Inflammatory macrophage (primary cell): Measurements from ENCODE around the gene MOV10.

Source experiments
- DNase-seq, 2 donors: peaks; one replicate each; pipeline ENCODE4 v3.0.0-alpha.2; 2020 to 2022

MOV10 gene

GRCh38 chr1:112737573-112737972 lies 63.1 kb downstream of the MOV10 start:
- no peak for DNase-seq

DNA sequence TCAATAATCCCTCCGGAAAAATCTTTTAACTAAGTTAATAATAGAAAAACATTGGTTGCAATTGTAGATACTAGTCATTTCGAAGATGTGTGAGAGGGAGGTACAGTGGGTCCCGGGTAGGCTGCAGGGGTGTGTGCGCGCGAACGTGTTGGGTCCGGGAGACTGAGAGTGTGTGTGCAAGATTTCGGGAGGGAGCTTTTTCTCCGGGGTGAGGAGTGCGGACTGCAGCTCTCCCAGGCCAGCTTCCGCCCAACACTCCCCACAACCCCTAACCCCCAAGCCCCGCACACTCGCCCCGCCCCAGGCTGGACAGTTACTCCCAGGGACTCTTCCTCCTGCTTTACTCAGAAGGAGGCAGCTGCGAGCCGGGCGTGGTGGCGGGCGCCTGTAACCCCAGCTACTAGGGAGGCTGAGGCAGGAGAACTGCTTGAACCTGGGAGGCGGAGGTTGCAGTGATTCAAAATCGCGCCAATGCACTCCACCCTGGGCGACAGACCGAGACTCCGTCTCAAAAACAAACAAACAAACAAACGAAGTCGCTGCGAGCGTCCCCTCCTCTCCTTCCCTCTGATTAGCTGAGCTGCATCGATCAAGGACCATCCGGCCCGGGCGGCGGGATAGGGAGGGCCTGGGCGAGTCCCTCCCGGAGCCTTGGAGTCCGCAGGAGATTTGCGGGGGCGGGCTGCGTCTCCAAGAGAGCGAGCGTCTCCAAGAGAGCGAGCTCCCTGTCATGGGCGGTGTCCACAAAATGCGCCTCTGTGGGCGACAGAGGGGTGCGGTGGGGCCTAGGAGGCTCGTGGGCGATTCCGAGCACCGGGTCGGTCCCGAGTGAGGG lies 68.9 kb downstream of the MOV10 start:
- DNase-seq: peak in 1 of 2 donors; percentile 20

DNA sequence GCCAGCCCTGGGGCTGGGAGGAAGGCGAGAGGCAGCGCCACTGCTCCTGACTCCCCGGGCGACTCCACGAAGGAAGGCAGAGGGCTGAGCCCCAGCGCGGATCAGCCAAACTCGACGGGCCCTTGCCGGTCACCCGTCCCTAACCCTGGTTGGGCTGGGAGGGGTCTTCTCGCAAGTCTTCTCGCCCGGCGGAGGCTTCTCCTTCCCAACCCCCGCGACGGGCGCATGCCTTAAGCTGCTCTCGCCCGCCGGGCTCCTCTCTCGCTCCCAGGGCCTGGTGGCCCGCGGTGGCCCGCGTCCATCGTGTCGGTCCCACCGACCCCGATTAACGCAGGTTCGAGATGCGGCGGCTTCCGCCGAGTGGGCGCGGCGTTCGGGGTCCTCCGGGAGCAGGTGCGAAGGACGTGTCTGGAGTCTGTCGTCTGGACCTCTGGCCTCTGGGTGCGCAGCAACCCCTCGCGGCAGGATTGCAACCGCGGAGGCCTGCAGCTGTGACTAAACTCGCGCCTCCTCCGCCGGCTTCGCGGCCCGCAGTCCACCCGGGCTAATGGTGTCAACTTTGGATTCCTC lies 69.6 kb downstream of the MOV10 start:
- peak in 1 of 2 donors; percentile 48 for DNase-seq

- no peak for DNase-seq
Observed at GRCh38 chr1:112748396-112748795, 73.9 kb downstream of the MOV10 start.
